Nephron progenitor cell (in vitro differentiated cells): ENCODE results near the gene PCDHB4.
"Not testable (repeated sequence)": the region's sequence is repeated elsewhere in the genome, so short reads cannot be mapped to it uniquely, and the experiment has no call there.

Experiments used
- DNase-seq: peaks from one replicate; pipeline ENCODE4 v3.0.0; 2021
- H3K27ac Mint-ChIP-seq: 2 replicates; pipeline ENCODE4 v1.8.0; 2021; ENCODE audit warnings: mild to moderate bottlenecking, moderate library complexity, mixed read lengths
- H3K27me3 Mint-ChIP-seq: 2 replicates; pipeline ENCODE4 v1.8.0; 2021; ENCODE audit warnings: mild to moderate bottlenecking, low read depth, mixed read lengths; ENCODE audit not compliant: poor library complexity
- H3K36me3 Mint-ChIP-seq: 2 replicates; pipeline ENCODE4 v1.8.0; 2021; ENCODE audit warnings: low read depth, mixed read lengths
- H3K4me1 Mint-ChIP-seq: 2 replicates; pipeline ENCODE4 v1.8.0; 2021; ENCODE audit warnings: mixed read lengths
- H3K4me3 Mint-ChIP-seq: 2 replicates; pipeline ENCODE4 v1.8.0; 2021; ENCODE audit warnings: mild to moderate bottlenecking, moderate library complexity, mixed read lengths
- H3K9me3 Mint-ChIP-seq: 2 replicates; pipeline ENCODE4 v1.8.0; 2021; ENCODE audit warnings: mild to moderate bottlenecking, moderate library complexity, mixed read lengths
- TF ChIP-seq, protein P1 (sequence below): fragments of 200-600 bp; sonication (generic); IDR thresholded peaks from 2 replicates; pipeline ENCODE4 v1.5.0; 2021; ENCODE audit warnings: antibody characterized with exemption

PCDHB4 gene

GRCh38 chr5:141149812-141150211 lies 28.2 kb downstream of the PCDHB4 start, which contains the start of gene PCDHB6:
Gene PCDHB6, plus strand, starts transcription at chr5:141150057. Its CDS starts 201 bp downstream, at chr5:141150258.
- TF ChIP-seq, protein P1, sequence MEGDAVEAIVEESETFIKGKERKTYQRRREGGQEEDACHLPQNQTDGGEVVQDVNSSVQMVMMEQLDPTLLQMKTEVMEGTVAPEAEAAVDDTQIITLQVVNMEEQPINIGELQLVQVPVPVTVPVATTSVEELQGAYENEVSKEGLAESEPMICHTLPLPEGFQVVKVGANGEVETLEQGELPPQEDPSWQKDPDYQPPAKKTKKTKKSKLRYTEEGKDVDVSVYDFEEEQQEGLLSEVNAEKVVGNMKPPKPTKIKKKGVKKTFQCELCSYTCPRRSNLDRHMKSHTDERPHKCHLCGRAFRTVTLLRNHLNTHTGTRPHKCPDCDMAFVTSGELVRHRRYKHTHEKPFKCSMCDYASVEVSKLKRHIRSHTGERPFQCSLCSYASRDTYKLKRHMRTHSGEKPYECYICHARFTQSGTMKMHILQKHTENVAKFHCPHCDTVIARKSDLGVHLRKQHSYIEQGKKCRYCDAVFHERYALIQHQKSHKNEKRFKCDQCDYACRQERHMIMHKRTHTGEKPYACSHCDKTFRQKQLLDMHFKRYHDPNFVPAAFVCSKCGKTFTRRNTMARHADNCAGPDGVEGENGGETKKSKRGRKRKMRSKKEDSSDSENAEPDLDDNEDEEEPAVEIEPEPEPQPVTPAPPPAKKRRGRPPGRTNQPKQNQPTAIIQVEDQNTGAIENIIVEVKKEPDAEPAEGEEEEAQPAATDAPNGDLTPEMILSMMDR: no peak
- no peak for DNase-seq
- no peak within 1 kb of the TSS for H3K4me3 Mint-ChIP-seq
- H3K27me3 Mint-ChIP-seq: no peaks in the 10 kb centered on the region
- peaks cover 74% of the 10 kb centered on the region for H3K9me3 Mint-ChIP-seq
- peaks cover 51% of the 10 kb centered on the region for H3K36me3 Mint-ChIP-seq
- H3K4me1 Mint-ChIP-seq: no peaks in the 10 kb centered on the region
- no peak within 1 kb of the TSS for H3K27ac Mint-ChIP-seq

GRCh38 chr5:141150224-141150992 lies 28.8 kb downstream of the PCDHB4 start:
- TF ChIP-seq, protein P1: no peak
- no peaks in the 10 kb centered on the region for H3K4me1 Mint-ChIP-seq
- H3K27me3 Mint-ChIP-seq: no peaks in the 10 kb centered on the region
- H3K4me3 Mint-ChIP-seq: no peak overlapping the region
- no peak overlapping the region for H3K27ac Mint-ChIP-seq
- peaks cover 53% of the 10 kb centered on the region for H3K36me3 Mint-ChIP-seq
- H3K9me3 Mint-ChIP-seq: peaks cover 75% of the 10 kb centered on the region
- DNase-seq: no peak

- TF ChIP-seq, protein P1: no peak
- Mint-ChIP-seq H3K27me3 (no peaks in the 10 kb centered on the region), H3K9me3 (peaks cover 79% of the 10 kb centered on the region), H3K27ac (no peak overlapping the region), H3K36me3 (peaks cover 59% of the 10 kb centered on the region), H3K4me3 (no peak overlapping the region), H3K4me1 (no peaks in the 10 kb centered on the region)
- DNase-seq: no peak
Measured at GRCh38 chr5:141150993-141151325, 29.3 kb downstream of the PCDHB4 start.

DNA sequence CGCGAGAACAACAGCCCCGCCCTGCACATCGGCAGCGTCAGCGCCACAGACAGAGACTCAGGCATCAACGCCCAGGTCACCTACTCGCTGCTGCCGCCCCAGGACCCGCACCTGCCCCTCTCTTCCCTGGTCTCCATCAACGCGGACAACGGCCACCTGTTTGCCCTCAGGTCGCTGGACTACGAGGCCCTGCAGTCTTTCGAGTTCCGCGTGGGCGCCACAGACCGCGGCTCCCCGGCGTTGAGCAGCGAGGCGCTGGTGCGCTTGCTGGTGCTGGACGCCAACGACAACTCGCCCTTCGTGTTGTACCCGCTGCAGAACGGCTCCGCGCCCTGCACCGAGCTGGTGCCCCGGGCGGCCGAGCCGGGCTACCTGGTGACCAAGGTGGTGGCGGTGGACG lies 30.0 kb downstream of the PCDHB4 start:
- Mint-ChIP-seq H3K9me3 (peaks cover 80% of the 10 kb centered on the region), H3K36me3 (peaks cover 65% of the 10 kb centered on the region)
- H3K4me3 Mint-ChIP-seq, H3K27ac Mint-ChIP-seq, DNase-seq, H3K4me1 Mint-ChIP-seq, H3K27me3 Mint-ChIP-seq: not testable (repeated sequence)

DNA sequence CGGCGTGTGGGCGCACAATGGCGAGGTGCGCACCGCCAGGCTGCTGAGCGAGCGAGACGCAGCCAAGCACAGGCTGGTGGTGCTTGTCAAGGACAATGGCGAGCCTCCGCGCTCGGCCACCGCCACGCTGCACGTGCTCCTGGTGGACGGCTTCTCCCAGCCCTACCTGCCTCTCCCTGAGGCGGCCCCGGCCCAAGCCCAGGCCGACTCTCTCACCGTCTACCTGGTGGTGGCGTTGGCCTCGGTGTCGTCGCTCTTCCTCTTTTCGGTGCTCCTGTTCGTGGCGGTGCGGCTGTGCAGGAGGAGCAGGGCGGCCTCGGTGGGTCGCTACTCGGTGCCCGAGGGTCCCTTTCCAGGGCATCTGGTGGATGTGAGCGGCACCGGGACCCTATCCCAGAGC lies 30.5 kb downstream of the PCDHB4 start:
- Mint-ChIP-seq H3K36me3 (peaks cover 70% of the 10 kb centered on the region), H3K9me3 (peaks cover 85% of the 10 kb centered on the region)
- H3K4me1 Mint-ChIP-seq, DNase-seq, H3K4me3 Mint-ChIP-seq, H3K27me3 Mint-ChIP-seq, H3K27ac Mint-ChIP-seq: not testable (repeated sequence)

DNA sequence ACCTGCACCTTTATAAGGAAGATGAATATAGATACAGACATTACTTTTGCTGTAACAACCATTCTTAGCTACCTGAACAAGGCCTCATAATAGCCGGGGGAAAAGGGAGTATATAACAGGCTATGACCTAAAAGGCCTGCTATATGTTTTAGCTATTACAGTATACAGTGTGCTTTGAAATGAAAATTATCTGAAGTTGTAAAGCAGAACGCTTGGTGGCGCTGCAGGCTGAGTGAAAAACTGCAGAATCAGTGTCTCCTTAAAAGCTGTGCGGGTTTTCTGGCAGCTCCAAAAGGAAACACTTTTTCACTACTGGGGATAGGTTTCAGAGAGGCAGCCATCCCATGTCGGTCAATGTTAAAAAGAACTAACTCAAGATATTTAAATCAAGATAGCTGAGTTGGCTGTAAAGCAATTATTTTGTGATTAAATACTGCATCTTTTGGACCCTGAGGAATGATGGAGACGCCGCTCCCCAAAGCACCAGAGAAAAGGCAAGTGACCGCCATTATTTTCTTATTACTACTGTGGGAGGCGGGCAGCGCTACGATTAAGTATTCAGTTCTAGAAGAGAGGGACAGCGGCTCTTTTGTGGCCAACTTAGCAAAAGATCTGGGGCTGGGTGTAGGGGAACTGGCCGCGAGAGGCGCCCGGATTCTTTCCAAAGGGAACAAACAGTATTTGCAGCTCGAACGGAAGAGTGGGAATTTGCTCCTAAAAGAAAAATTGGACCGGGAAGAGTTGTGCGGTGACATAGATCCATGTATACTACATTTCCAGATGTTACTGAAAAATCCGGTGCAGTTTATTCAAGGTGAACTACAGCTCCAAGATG lies 34.1 kb downstream of the PCDHB4 start:
- peaks cover 60% of the 10 kb centered on the region for H3K36me3 Mint-ChIP-seq
- no peaks in the 10 kb centered on the region for H3K4me1 Mint-ChIP-seq
- no peak for DNase-seq
- peaks cover 4% of the 10 kb centered on the region for H3K27me3 Mint-ChIP-seq
- no peak overlapping the region for H3K27ac Mint-ChIP-seq
- peaks cover 79% of the 10 kb centered on the region for H3K9me3 Mint-ChIP-seq
- TF ChIP-seq, protein P1: no peak
- H3K4me3 Mint-ChIP-seq: no peak overlapping the region

DNA sequence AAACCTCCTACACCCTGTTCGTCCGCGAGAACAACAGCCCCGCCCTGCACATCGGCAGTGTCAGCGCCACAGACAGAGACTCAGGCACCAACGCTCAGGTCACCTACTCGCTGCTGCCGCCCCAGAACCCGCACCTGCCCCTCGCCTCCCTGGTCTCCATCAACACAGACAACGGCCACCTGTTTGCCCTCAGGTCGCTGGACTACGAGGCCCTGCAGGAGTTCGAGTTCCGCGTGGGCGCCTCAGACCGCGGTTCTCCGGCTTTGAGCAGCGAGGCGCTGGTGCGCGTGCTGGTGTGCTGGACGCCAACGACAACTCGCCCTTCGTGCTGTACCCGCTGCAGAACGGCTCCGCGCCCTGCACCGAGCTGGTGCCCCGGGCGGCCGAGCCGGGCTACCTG lies 35.7 kb downstream of the PCDHB4 start:
- H3K9me3 Mint-ChIP-seq: peaks cover 67% of the 10 kb centered on the region
- not testable (repeated sequence) for H3K4me1 Mint-ChIP-seq, H3K27me3 Mint-ChIP-seq, H3K4me3 Mint-ChIP-seq, DNase-seq, H3K27ac Mint-ChIP-seq
- peaks cover 50% of the 10 kb centered on the region for H3K36me3 Mint-ChIP-seq

GRCh38 chr5:141157901-141158300 lies 36.3 kb downstream of the PCDHB4 start:
- H3K4me1 Mint-ChIP-seq, H3K27me3 Mint-ChIP-seq, H3K4me3 Mint-ChIP-seq, H3K27ac Mint-ChIP-seq, DNase-seq: not testable (repeated sequence)
- peaks cover 44% of the 10 kb centered on the region for H3K36me3 Mint-ChIP-seq
- H3K9me3 Mint-ChIP-seq: peaks cover 65% of the 10 kb centered on the region
